ENCODE data around the gene KLK12.

Gene KLK12

GRCh38 chr19:51034704-51035103, at the start of gene KLK12:
Gene KLK12, minus strand, starts transcription at chr19:51035002. Its CDS starts 381 bp downstream, at chr19:51034621.
- DNase-seq (ENCODE audit: extremely low read depth in 1 of 2, low read depth in 1 of 2): no peak

GRCh38 chr19:51084505-51084904, 49.7 kb upstream of the KLK12 start:
- DNase-seq (ENCODE audit: extremely low read depth in 1 of 2, low read depth in 1 of 2): no peak

GRCh38 chr19:51083783-51084182, 49.0 kb upstream of the KLK12 start:
- DNase-seq (ENCODE audit: extremely low read depth in 1 of 2, low read depth in 1 of 2): no peak

- no peak for DNase-seq (ENCODE audit: extremely low read depth in 1 of 2, low read depth in 1 of 2)
Measured at GRCh38 chr19:51083181-51083580, 48.4 kb upstream of the KLK12 start.

- DNase-seq (ENCODE audit: extremely low read depth in 1 of 2, low read depth in 1 of 2): no peak
Measured at GRCh38 chr19:51082611-51083010, 47.8 kb upstream of the KLK12 start, which contains the start of gene KLK14. Gene KLK14, minus strand, starts transcription at chr19:51082887. Its CDS starts 273 bp downstream, at chr19:51082614.

DNA sequence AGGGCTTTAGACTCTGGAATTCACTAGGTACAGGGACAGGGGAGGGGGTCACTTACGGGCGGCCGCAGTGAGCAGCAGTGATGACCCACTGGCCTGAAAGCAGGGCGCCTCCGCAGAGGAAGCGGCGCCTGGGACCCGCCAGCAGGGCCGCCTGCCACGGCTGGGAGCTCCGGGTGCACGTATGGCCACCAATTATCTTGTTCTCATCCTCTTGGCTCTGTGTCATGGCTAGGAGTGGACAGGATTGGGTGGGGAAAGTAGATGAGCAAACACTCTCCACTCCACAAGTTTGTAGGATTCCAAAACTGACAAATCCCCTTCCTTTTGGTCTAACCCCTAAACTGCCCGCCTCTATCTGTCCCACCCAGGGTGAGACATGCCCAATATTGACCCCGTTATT, 46.7 kb upstream of the KLK12 start:
- DNase-seq (ENCODE audit: extremely low read depth in 1 of 2, low read depth in 1 of 2): no peak

- no peak for DNase-seq (ENCODE audit: extremely low read depth in 1 of 2, low read depth in 1 of 2)
Measured at GRCh38 chr19:51079481-51080110, 44.8 kb upstream of the KLK12 start.

GRCh38 chr19:51078731-51079130, 43.9 kb upstream of the KLK12 start:
- DNase-seq (ENCODE audit: extremely low read depth in 1 of 2, low read depth in 1 of 2): no peak

- no peak for DNase-seq (ENCODE audit: extremely low read depth in 1 of 2, low read depth in 1 of 2)
Measured at GRCh38 chr19:51078104-51078503, 43.3 kb upstream of the KLK12 start.

- no peak for DNase-seq (ENCODE audit: extremely low read depth in 1 of 2, low read depth in 1 of 2)
Measured at GRCh38 chr19:51076631-51077213, 41.9 kb upstream of the KLK12 start.

DNA sequence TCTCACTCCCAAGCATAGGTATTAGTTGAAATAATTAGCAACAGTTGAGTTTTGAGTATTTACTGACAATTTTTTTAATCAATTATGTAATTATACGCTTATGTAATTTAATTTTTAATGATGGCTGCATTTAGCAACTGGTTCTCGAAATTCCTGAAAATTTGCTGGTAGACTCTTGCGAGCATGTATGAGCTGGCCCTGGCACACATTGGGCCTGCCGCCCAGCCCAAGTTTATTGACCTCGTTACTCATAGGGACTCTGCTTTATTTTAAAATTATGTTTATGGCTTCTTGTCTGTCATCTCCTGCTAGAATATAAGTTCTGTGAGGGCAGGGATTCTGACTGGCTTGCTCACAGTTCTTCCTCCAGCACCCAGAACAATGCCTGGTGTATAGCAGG, 41.2 kb upstream of the KLK12 start:
- DNase-seq (ENCODE audit: extremely low read depth in 1 of 2, low read depth in 1 of 2): no peak

DNA sequence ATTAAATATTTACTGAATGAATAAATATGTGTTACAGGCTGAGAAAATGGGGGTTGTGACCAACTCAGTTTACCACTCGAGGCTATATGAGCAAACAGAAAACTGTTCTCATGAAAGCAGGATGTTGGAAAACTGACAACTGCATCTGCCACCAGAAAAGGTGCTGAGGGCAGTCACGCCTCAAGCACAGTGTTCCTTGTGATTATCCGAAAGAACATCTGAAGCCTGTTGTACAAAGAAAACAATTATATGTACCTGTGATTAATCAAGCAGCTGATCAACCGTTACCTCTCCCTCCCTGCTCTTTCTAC, 36.2 kb upstream of the KLK12 start:
- DNase-seq (ENCODE audit: extremely low read depth in 1 of 2, low read depth in 1 of 2): no peak

GRCh38 chr19:51070334-51071094, 35.7 kb upstream of the KLK12 start:
- no peak for DNase-seq (ENCODE audit: extremely low read depth in 1 of 2, low read depth in 1 of 2)

DNA sequence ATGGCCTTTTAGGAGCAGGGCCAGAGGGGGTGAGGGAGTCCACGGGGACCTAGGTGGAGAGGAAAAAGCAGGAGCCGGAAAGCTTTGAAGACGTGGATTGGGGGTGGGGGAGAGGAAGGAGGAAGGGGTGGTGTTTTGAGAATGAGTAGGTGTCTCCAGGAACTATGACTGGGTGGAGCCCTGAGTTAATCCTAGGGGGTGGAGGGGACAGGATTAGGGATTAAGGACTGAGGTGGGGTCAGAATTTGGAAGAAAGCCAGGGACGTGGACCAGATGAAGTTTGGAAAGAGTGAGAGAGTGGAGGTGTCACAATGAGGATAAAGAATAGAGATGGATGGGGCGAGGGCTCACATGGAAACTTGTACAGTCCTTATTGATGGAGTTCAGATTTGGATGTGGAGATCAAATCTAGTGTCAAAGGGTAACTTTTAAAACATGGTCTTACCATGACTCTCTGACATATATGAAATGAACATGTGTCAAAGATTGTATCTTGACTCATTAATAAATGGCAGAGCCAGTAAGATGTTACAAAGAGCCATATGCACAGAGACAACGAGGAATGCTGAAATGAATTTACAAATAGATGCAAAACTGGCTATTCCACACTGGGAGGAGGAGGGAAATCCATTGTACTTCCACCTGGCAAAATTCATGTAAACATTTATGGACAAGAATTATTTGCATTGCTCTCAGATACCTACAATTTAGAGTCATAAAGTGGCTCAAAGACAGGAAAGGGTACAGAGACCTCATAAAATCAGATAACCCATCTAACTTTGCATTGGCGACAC, 31.8 kb upstream of the KLK12 start:
- DNase-seq (ENCODE audit: extremely low read depth in 1 of 2, low read depth in 1 of 2): no peak

GRCh38 chr19:51065221-51065960, 30.6 kb upstream of the KLK12 start:
- no peak for DNase-seq (ENCODE audit: extremely low read depth in 1 of 2, low read depth in 1 of 2)

- DNase-seq (ENCODE audit: extremely low read depth in 1 of 2, low read depth in 1 of 2): no peak
Measured at GRCh38 chr19:51064534-51065220, 29.9 kb upstream of the KLK12 start, which contains the start of gene KLK13. Gene KLK13, minus strand, starts transcription at chr19:51065092. Its CDS starts 25 bp downstream, at chr19:51065067.

DNA sequence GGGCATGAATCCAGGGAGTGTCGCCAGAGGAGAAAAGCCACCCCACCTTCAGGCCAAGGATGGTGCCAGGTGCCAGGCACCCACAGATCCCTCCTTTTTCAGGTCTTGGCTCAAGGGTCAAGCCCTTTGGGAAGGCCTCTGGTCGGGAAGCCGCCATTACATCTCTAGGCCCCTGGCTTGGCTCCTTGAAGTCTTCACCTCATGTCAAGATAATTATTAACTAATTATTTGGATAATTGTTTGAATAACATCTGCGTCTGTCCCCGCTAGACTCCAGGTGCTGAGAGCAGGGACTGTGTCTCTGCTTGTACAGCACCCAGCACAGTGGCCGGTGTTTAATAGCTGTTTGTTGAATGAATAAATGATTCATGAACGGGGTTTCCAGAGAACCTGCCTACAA, 28.9 kb upstream of the KLK12 start:
- no peak for DNase-seq (ENCODE audit: extremely low read depth in 1 of 2, low read depth in 1 of 2)

GRCh38 chr19:51060973-51061372, 26.2 kb upstream of the KLK12 start:
- DNase-seq (ENCODE audit: extremely low read depth in 1 of 2, low read depth in 1 of 2): no peak

DNA sequence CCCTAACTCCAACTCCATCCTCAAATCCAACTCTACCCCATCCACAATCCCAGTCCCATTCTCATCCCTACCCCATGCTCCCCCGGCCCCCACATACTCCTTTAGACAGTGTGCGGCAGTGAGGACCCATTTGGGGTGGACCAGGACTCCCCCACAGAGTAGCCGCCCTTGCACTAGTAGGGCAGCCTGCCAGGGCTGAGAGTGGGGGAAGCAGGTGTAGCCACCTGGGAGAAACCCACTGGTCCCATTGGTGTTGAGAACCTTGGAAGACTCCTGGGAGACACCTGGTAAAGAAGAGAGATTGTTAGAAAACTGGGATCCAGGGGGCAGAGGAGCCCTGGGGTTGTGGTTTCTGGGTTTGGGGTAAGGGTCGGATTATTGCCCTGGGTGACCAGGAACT, 25.5 kb upstream of the KLK12 start:
- DNase-seq (ENCODE audit: extremely low read depth in 1 of 2, low read depth in 1 of 2): no peak

- no peak for DNase-seq (ENCODE audit: extremely low read depth in 1 of 2, low read depth in 1 of 2)
Measured at GRCh38 chr19:51059715-51060114, 24.9 kb upstream of the KLK12 start.

All from activated CD8-positive, alpha-beta memory T cell treated with anti-CD3 and anti-CD28 coated beads for 1 hour (primary cell).